ENCODE data around the gene TMEM81. TPM values are rescaled to one million over a fixed set of nuclear protein-coding genes. Genes with fewer than 3 reads are reported as not detected.

Gene TMEM81
- polyA plus RNA-seq, 3 donors = 0.17 to 1.5 (median 0.36) TPM

- no peaks in the 10 kb centered on the region for H3K9me3 Mint-ChIP-seq
- H3K36me3 Mint-ChIP-seq = no peaks in the 10 kb centered on the region
- Histone ChIP-seq H3K36me3 (replicated peaks in 1 of 2; ENCODE audit: control insufficient read depth in 1 of 2, insufficient read depth in 2 of 2, low read length in 2 of 2) (no peaks in the 10 kb centered on the region), H3K27ac (ENCODE audit: low read depth in 1 of 2, low read length in 2 of 2) (no peak overlapping the region), H3K27me3 (ENCODE audit: control insufficient read depth in 2 of 2, insufficient read depth in 2 of 2, low read length in 2 of 2) (no peaks in the 10 kb centered on the region), H3K4me2 (replicated peaks; ENCODE audit: extremely low read depth, low read length, poor library complexity, severe bottlenecking) (no peak overlapping the region), H3K79me2 (ENCODE audit: insufficient read depth, low read length) (no peaks in the 10 kb centered on the region), H2AFZ (ENCODE audit: insufficient read depth, low read depth, low read length, poor library complexity, severe bottlenecking) (no peak overlapping the region), H3K9me3 (replicated peaks in 1 of 2; ENCODE audit: control insufficient read depth in 1 of 2, insufficient read depth in 1 of 2, low read length in 2 of 2) (no peaks in the 10 kb centered on the region), H3K4me3 (replicated peaks in 1 of 3; ENCODE audit: low read depth in 2 of 3, low read length in 3 of 3) (no peak overlapping the region), H3K4me1 (ENCODE audit: control insufficient read depth in 1 of 2, insufficient read depth in 2 of 2, low read length in 2 of 2) (no peaks in the 10 kb centered on the region), H3K9ac (ENCODE audit: insufficient read depth, low read length, poor library complexity, severe bottlenecking) (no peak overlapping the region), H4K20me1 (ENCODE audit: insufficient read depth, low read length) (no peaks in the 10 kb centered on the region)
- WGBS (ENCODE audit: insufficient coverage) = 98% methylated on average over 8 of the region's 14 CpGs
- H3K27ac Mint-ChIP-seq = no peak overlapping the region
- H3K4me1 Mint-ChIP-seq = no peaks in the 10 kb centered on the region
- no peak for DNase-seq
- H3K4me3 Mint-ChIP-seq = no peak overlapping the region
- intact Hi-C loops (cut with micrococcal nuclease) = loop anchor here (1.0 to 2.0 kb wide), 2 partner anchors 70 to 72 kb away; no protein-coding TSS in a partner anchor
- TF ChIP-seq, protein P1, sequence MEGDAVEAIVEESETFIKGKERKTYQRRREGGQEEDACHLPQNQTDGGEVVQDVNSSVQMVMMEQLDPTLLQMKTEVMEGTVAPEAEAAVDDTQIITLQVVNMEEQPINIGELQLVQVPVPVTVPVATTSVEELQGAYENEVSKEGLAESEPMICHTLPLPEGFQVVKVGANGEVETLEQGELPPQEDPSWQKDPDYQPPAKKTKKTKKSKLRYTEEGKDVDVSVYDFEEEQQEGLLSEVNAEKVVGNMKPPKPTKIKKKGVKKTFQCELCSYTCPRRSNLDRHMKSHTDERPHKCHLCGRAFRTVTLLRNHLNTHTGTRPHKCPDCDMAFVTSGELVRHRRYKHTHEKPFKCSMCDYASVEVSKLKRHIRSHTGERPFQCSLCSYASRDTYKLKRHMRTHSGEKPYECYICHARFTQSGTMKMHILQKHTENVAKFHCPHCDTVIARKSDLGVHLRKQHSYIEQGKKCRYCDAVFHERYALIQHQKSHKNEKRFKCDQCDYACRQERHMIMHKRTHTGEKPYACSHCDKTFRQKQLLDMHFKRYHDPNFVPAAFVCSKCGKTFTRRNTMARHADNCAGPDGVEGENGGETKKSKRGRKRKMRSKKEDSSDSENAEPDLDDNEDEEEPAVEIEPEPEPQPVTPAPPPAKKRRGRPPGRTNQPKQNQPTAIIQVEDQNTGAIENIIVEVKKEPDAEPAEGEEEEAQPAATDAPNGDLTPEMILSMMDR (IDR thresholded peaks at IDR 0.05) = no peak
- peaks cover 0 to 3% (median 0%) of the 10 kb centered on the region in 3 donors for H3K27me3 Mint-ChIP-seq (ENCODE audit: low read depth in 3 of 3)
Observed at GRCh38 chr1:205061227-205061626, 23.0 kb downstream of the TMEM81 start.

- Mint-ChIP-seq H3K27ac (no peak overlapping the region), H3K36me3 (no peaks in the 10 kb centered on the region), H3K27me3 (ENCODE audit: low read depth in 3 of 3) (peaks cover 0 to 3% (median 0%) of the 10 kb centered on the region in 3 donors), H3K9me3 (no peaks in the 10 kb centered on the region), H3K4me3 (no peak overlapping the region), H3K4me1 (no peaks in the 10 kb centered on the region)
- 100% methylated on average over 7 of the region's 10 CpGs for WGBS (ENCODE audit: insufficient coverage)
- H3K36me3 ChIP-seq (replicated peaks in 1 of 2; ENCODE audit: control insufficient read depth in 1 of 2, insufficient read depth in 2 of 2, low read length in 2 of 2) = no peaks in the 10 kb centered on the region
- H2AFZ ChIP-seq (ENCODE audit: insufficient read depth, low read depth, low read length, poor library complexity, severe bottlenecking) = no peak overlapping the region
- intact Hi-C loops (cut with micrococcal nuclease) = loop anchor here (1.0 to 2.0 kb wide), 2 partner anchors 70 to 71 kb away; no protein-coding TSS in a partner anchor
- H3K27me3 ChIP-seq (ENCODE audit: control insufficient read depth in 2 of 2, insufficient read depth in 2 of 2, low read length in 2 of 2) = no peaks in the 10 kb centered on the region
- no peaks in the 10 kb centered on the region for H3K9me3 ChIP-seq (replicated peaks in 1 of 2; ENCODE audit: control insufficient read depth in 1 of 2, insufficient read depth in 1 of 2, low read length in 2 of 2)
- no peak overlapping the region for H3K27ac ChIP-seq (ENCODE audit: low read depth in 1 of 2, low read length in 2 of 2)
- H3K9ac ChIP-seq (ENCODE audit: insufficient read depth, low read length, poor library complexity, severe bottlenecking) = no peak overlapping the region
- no peak for DNase-seq
- TF ChIP-seq, protein P1 (IDR thresholded peaks at IDR 0.05) = no peak
- H3K4me2 ChIP-seq (replicated peaks; ENCODE audit: extremely low read depth, low read length, poor library complexity, severe bottlenecking) = no peak overlapping the region
- H3K4me1 ChIP-seq (ENCODE audit: control insufficient read depth in 1 of 2, insufficient read depth in 2 of 2, low read length in 2 of 2) = no peaks in the 10 kb centered on the region
- H3K79me2 ChIP-seq (ENCODE audit: insufficient read depth, low read length) = no peaks in the 10 kb centered on the region
- no peaks in the 10 kb centered on the region for H4K20me1 ChIP-seq (ENCODE audit: insufficient read depth, low read length)
- H3K4me3 ChIP-seq (replicated peaks in 1 of 3; ENCODE audit: low read depth in 2 of 3, low read length in 3 of 3) = no peak overlapping the region
Observed at GRCh38 chr1:205060746-205061145, 23.5 kb downstream of the TMEM81 start.

All from CD14-positive monocyte (primary cell).